GM18867 (cell line): ENCODE results near the gene PRODH.
"Not testable (repeated sequence)": the region's sequence is repeated elsewhere in the genome, so short reads cannot be mapped to it uniquely, and the experiment has no call there.

Experiments used
- ATAC-seq: cut with Tn5 transposase; IDR thresholded peaks from one replicate; pipeline ENCODE4 v1.9.1; 2021; ENCODE audit warnings: mild to moderate bottlenecking, moderate library complexity; ENCODE audit not compliant: unreplicated experiment

Gene PRODH

GRCh38 chr22:18912264-18912946 is 23.7 kb downstream of the PRODH start:
- not testable (repeated sequence) for ATAC-seq

- not testable (repeated sequence) for ATAC-seq
These were observed 24.6 kb downstream of the PRODH start for GRCh38 chr22:18911535-18911934.

- ATAC-seq: no peak
These were observed 26.5 kb downstream of the PRODH start for GRCh38 chr22:18909556-18909955.

GRCh38 chr22:18906896-18907295 is 29.2 kb downstream of the PRODH start:
- no peak for ATAC-seq

GRCh38 chr22:18906410-18906745 is 29.7 kb downstream of the PRODH start:
- ATAC-seq: not testable (repeated sequence)

- ATAC-seq: peak; percentile 87
These were observed 30.3 kb downstream of the PRODH start, which contains the start of gene DGCR6 for GRCh38 chr22:18905540-18906409. DGCR6 (plus strand) TSS chr22:18906320; CDS start chr22:18906375, 55 bp downstream.

GRCh38 chr22:18896037-18896657 is 39.9 kb downstream of the PRODH start:
- ATAC-seq: not testable (repeated sequence)

GRCh38 chr22:18893775-18894174 is 42.3 kb downstream of the PRODH start:
- ATAC-seq: not testable (repeated sequence)

- not testable (repeated sequence) for ATAC-seq
These were observed 45.4 kb downstream of the PRODH start for GRCh38 chr22:18890510-18891192.

- ATAC-seq: no peak
These were observed 48.0 kb downstream of the PRODH start for GRCh38 chr22:18888115-18888514.

- not testable (repeated sequence) for ATAC-seq
These were observed 51.6 kb downstream of the PRODH start for GRCh38 chr22:18884465-18884864.

- not testable (repeated sequence) for ATAC-seq
These were observed 54.8 kb downstream of the PRODH start for GRCh38 chr22:18881260-18881659.
